ENCODE measurements around the gene SEZ6L.

DNA sequence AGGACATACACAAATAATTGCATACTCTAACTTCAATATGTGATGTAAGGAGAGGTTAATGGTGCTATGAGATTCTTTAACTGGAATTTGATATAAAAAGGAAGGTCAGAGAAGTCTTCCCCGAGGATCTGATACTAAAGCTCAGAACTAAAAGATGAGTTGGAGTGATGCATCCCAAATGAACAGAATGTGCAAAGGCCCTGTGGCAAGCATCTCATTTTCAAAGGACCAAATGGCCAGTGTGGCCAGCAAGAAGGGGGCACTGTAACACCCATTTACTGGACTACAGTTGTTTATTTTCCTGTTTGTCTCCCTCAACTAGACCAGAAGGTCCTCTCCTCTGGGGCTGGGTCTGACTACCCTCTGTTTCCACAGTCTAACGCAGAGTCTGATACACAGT lies 144.9 kb downstream of the SEZ6L start:
- TF ChIP-seq, protein P1, sequence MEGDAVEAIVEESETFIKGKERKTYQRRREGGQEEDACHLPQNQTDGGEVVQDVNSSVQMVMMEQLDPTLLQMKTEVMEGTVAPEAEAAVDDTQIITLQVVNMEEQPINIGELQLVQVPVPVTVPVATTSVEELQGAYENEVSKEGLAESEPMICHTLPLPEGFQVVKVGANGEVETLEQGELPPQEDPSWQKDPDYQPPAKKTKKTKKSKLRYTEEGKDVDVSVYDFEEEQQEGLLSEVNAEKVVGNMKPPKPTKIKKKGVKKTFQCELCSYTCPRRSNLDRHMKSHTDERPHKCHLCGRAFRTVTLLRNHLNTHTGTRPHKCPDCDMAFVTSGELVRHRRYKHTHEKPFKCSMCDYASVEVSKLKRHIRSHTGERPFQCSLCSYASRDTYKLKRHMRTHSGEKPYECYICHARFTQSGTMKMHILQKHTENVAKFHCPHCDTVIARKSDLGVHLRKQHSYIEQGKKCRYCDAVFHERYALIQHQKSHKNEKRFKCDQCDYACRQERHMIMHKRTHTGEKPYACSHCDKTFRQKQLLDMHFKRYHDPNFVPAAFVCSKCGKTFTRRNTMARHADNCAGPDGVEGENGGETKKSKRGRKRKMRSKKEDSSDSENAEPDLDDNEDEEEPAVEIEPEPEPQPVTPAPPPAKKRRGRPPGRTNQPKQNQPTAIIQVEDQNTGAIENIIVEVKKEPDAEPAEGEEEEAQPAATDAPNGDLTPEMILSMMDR (IDR thresholded peaks at IDR 0.05): no peak
- no peak for TF ChIP-seq POLR2A (IDR thresholded peaks at IDR 0.05)

Data from adrenal gland (tissue), 5 donors.